ENCODE measurements around the gene SLC9B1.
A peak's percentile ranks its signal among the peaks of the same experiment; 100 is the strongest.

Gene SLC9B1

GRCh38 chr4:103019308-103020124 lies at the start of gene SLC9B1:
SLC9B1 (minus strand) TSS chr4:103019705; CDS start chr4:102991711, 27,994 bp downstream.
- DNase-seq (ENCODE audit: low read depth): peak; percentile 89

GRCh38 chr4:103067841-103068547 lies 48.5 kb upstream of the SLC9B1 start:
- no peak for DNase-seq (ENCODE audit: low read depth)

- DNase-seq (ENCODE audit: low read depth): no peak
Measured at GRCh38 chr4:103060453-103061148, 41.1 kb upstream of the SLC9B1 start.

- DNase-seq (ENCODE audit: low read depth): no peak
Measured at GRCh38 chr4:103054030-103054429, 34.5 kb upstream of the SLC9B1 start.

- no peak for DNase-seq (ENCODE audit: low read depth)
Measured at GRCh38 chr4:103052779-103053178, 33.3 kb upstream of the SLC9B1 start.

GRCh38 chr4:103052145-103052544 lies 32.6 kb upstream of the SLC9B1 start:
- DNase-seq (ENCODE audit: low read depth): no peak

GRCh38 chr4:103050736-103051436 lies 31.4 kb upstream of the SLC9B1 start:
- DNase-seq (ENCODE audit: low read depth): no peak

- no peak for DNase-seq (ENCODE audit: low read depth)
Measured at GRCh38 chr4:103046416-103047290, 27.1 kb upstream of the SLC9B1 start.

- DNase-seq (ENCODE audit: low read depth): no peak
Measured at GRCh38 chr4:103044183-103044582, 24.7 kb upstream of the SLC9B1 start.

- DNase-seq (ENCODE audit: low read depth): no peak
Measured at GRCh38 chr4:103036169-103036568, 16.7 kb upstream of the SLC9B1 start.

- no peak for DNase-seq (ENCODE audit: low read depth)
Measured at GRCh38 chr4:103032574-103032973, 13.1 kb upstream of the SLC9B1 start.

- DNase-seq (ENCODE audit: low read depth): no peak
Measured at GRCh38 chr4:103030791-103031190, 11.3 kb upstream of the SLC9B1 start.

GRCh38 chr4:103029300-103029699 lies 9.8 kb upstream of the SLC9B1 start:
- DNase-seq (ENCODE audit: low read depth): no peak

GRCh38 chr4:103026868-103027267 lies 7.4 kb upstream of the SLC9B1 start:
- no peak for DNase-seq (ENCODE audit: low read depth)

- no peak for DNase-seq (ENCODE audit: low read depth)
Measured at GRCh38 chr4:103024996-103025395, 5.5 kb upstream of the SLC9B1 start.

- no peak for DNase-seq (ENCODE audit: low read depth)
Measured at GRCh38 chr4:103021120-103021519, 1.6 kb upstream of the SLC9B1 start.

GRCh38 chr4:103018391-103019307 lies 856 bp downstream of the SLC9B1 start:
- no peak for DNase-seq (ENCODE audit: low read depth)

GRCh38 chr4:103012551-103012950 lies 7.0 kb downstream of the SLC9B1 start:
- DNase-seq (ENCODE audit: low read depth): no peak

- no peak for DNase-seq (ENCODE audit: low read depth)
Measured at GRCh38 chr4:103012060-103012459, 7.4 kb downstream of the SLC9B1 start.
